Effector memory CD4-positive, alpha-beta T cell (primary cell): ENCODE data around the gene CNGA3.

Experiments used
- DNase-seq, 3 donors: peaks; one replicate each; pipeline ENCODE4 v3.0.0-alpha.2; 2020
- H3K27ac ChIP-seq: 2 replicates; pipeline ENCODE4 v1.7.0; 2013; ENCODE audit warnings: mild to moderate bottlenecking, low read length, moderate library complexity; ENCODE audit not compliant: insufficient read depth, poor library complexity, severe bottlenecking
- H3K27me3 ChIP-seq: replicated peaks from 2 replicates; pipeline ENCODE4 v1.7.0; 2013; ENCODE audit warnings: mild to moderate bottlenecking, low read length; ENCODE audit not compliant: insufficient read depth, control insufficient read depth, poor library complexity, severe bottlenecking
- H3K36me3 ChIP-seq: 2 replicates; pipeline ENCODE4 v1.7.0; 2013; ENCODE audit warnings: mild to moderate bottlenecking, low read length, moderate library complexity; ENCODE audit not compliant: control insufficient read depth, insufficient read depth
- H3K4me1 ChIP-seq: 2 replicates; pipeline ENCODE4 v1.7.0; 2013; ENCODE audit warnings: low read length, mild to moderate bottlenecking; ENCODE audit not compliant: control insufficient read depth, insufficient read depth, poor library complexity, severe bottlenecking
- H3K4me3 ChIP-seq: 2 replicates; pipeline ENCODE4 v1.7.0; 2013; ENCODE audit warnings: low read length, low read depth, mild to moderate bottlenecking; ENCODE audit not compliant: insufficient read depth, poor library complexity, severe bottlenecking
- H3K9me3 ChIP-seq: 2 replicates; pipeline ENCODE4 v1.7.0; 2013; ENCODE audit warnings: mild to moderate bottlenecking, low read length, moderate library complexity; ENCODE audit not compliant: control insufficient read depth

Gene CNGA3

DNA sequence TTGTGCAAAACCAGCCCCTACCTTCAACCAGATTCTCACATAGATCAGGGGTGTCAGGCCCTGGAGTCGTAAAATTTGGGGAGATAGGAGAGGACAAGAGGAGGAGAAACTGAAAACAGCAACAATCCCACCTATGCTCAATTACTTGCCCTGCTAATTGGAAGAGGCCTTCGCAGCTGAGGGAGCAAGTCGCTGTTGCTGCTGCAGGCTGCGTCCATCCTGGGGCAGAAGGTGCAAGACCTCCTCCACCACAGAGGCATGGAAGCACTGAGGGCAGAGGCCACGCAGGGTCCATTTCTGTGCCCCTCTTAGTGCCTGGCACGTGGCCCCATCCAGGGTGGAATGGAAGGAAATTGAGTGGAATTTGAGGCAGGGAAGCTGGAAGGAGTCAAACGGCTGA lies 36.5 kb downstream of the CNGA3 start:
- Histone ChIP-seq H3K27me3 (no peaks in the 10 kb centered on the region), H3K27ac (no peak overlapping the region), H3K36me3 (no peaks in the 10 kb centered on the region), H3K4me3 (no peak overlapping the region), H3K9me3 (no peaks in the 10 kb centered on the region), H3K4me1 (no peaks in the 10 kb centered on the region)
- no peak for DNase-seq

GRCh38 chr2:98383166-98383565 lies 36.9 kb downstream of the CNGA3 start:
- H3K27me3 ChIP-seq: no peaks in the 10 kb centered on the region
- no peaks in the 10 kb centered on the region for H3K36me3 ChIP-seq

DNA sequence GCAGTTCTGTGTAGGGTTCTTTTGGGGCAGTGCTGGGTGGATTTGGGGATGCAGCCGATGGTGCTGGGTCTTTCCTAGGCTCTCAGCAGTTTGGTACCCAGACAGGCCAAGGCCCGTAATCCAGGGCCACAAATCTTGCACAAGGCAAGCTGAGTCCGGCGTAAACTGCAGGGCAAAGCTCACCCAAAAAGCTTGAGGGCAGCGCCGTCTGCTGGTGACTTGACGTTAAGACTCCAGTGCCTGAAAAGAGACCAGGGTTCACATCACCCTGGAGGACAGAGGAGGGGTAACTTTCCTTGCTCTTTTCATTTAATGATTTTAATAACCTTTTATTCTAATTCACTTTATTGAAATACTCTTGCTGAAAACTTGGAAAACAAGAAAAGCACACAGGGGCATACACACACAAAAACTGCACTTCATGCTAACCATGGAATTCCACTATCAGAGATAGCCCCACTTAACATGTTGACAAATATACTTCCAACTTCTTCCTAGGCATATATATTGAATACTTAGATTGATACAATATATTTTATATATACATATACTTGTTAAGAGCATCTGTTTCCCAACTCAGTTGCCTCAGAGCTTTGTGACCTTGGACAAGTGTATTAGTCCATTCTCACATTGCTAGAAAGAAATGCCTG lies 38.9 kb downstream of the CNGA3 start:
- Histone ChIP-seq H3K4me1 (no peaks in the 10 kb centered on the region), H3K9me3 (no peaks in the 10 kb centered on the region), H3K36me3 (no peaks in the 10 kb centered on the region), H3K27me3 (no peaks in the 10 kb centered on the region), H3K4me3 (no peak overlapping the region), H3K27ac (no peak overlapping the region)
- DNase-seq: peak; percentile 29 to 51 (median 34)

More at GRCh38 chr2:98383166-98383565, 36.9 kb downstream of the CNGA3 start:
- Histone ChIP-seq H3K4me1 (no peaks in the 10 kb centered on the region), H3K27ac (no peak overlapping the region), H3K9me3 (no peaks in the 10 kb centered on the region), H3K4me3 (no peak overlapping the region)
- no peak for DNase-seq

GRCh38 chr2:98387478-98387877 lies 41.2 kb downstream of the CNGA3 start:
- no peak overlapping the region for H3K4me3 ChIP-seq
- H3K4me1 ChIP-seq: no peaks in the 10 kb centered on the region
- no peak for DNase-seq
- H3K36me3 ChIP-seq: no peaks in the 10 kb centered on the region
- H3K27ac ChIP-seq: no peak overlapping the region
- H3K9me3 ChIP-seq: no peaks in the 10 kb centered on the region
- no peaks in the 10 kb centered on the region for H3K27me3 ChIP-seq

DNA sequence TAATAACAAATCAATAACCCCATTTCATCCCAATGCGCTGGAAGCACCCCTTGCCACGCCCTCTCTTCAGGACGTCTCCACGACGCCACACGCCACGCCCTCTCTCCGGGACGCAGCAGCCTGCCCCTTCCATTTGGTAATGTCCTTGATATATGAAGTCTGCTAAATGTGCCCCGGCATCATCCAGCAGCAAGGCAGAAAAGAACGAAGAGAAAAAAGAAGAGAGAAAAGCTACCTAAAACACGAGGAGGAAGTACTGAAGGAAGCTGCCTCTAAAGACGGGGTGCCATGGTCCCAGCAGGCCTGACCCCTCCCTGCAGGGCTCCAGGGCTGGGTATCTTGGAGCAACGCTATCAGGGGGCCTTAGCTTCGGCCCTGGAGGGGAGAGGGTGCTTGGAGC lies 41.8 kb downstream of the CNGA3 start:
- Histone ChIP-seq H3K9me3 (no peaks in the 10 kb centered on the region), H3K4me1 (no peaks in the 10 kb centered on the region), H3K36me3 (no peaks in the 10 kb centered on the region), H3K4me3 (no peak overlapping the region), H3K27me3 (no peaks in the 10 kb centered on the region), H3K27ac (no peak overlapping the region)
- no peak for DNase-seq

DNA sequence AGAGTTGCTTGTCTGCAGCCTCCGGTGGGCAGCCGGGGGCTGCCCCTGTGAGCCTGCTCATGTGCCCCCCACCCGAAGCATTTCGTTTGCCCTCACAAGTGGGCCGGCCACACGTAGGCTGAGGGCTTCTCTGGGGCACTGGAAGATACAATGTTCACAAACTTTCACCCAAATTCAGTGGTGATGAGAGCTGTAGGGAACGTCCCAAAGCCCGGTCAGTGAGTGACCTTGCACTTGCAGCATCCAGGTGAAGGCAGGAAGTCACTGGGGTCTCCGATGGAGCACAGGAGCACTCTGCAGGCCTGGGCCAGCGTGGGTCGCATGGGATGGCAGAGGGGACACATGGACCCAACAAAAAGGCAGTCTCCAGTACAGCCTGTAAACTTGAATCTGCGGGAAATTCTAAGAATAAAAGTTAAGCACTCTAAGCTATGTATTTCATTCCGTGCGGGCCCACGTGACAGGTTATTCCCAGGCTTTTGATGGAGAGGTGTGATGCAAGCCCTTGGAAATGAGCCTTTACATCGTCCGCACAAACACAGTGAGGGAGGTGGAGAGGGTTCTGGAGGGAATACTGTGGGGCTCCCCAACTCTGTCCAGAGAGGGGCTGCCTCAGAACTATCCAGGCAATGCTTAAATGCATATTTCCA lies 42.5 kb downstream of the CNGA3 start:
- Histone ChIP-seq H3K36me3 (no peaks in the 10 kb centered on the region), H3K4me1 (no peaks in the 10 kb centered on the region), H3K27ac (no peak overlapping the region), H3K27me3 (no peaks in the 10 kb centered on the region), H3K4me3 (no peak overlapping the region), H3K9me3 (no peaks in the 10 kb centered on the region)
- DNase-seq: no peak

DNA sequence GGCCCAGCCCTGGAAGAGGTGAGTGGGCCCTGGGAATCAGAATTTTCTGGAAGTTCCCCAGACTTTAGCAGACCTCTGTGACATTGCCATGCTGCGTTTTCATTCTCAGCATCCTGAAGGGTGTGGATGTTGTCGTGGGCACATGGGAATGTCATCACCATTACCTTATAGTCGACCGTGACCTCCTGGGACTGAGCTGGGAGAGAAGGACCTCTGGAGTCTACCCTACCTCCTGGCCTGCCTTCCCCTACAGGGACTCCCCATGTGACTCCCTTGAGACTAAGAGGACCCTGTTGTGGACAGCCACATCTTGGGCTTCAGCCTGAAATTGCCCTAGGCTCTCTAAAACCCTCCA lies 43.0 kb downstream of the CNGA3 start:
- Histone ChIP-seq H3K9me3 (no peaks in the 10 kb centered on the region), H3K36me3 (no peaks in the 10 kb centered on the region), H3K4me3 (no peak overlapping the region), H3K4me1 (no peaks in the 10 kb centered on the region), H3K27me3 (no peaks in the 10 kb centered on the region), H3K27ac (no peak overlapping the region)
- DNase-seq: no peak

GRCh38 chr2:98390571-98391476 lies 44.6 kb downstream of the CNGA3 start:
- no peaks in the 10 kb centered on the region for H3K36me3 ChIP-seq
- no peaks in the 10 kb centered on the region for H3K9me3 ChIP-seq
- H3K4me1 ChIP-seq: no peaks in the 10 kb centered on the region
- no peak overlapping the region for H3K4me3 ChIP-seq
- H3K27me3 ChIP-seq: no peaks in the 10 kb centered on the region
- no peak for DNase-seq
- no peak overlapping the region for H3K27ac ChIP-seq

GRCh38 chr2:98391581-98392270 lies 45.5 kb downstream of the CNGA3 start:
- no peaks in the 10 kb centered on the region for H3K27me3 ChIP-seq
- no peak overlapping the region for H3K4me3 ChIP-seq
- H3K4me1 ChIP-seq: no peaks in the 10 kb centered on the region
- no peaks in the 10 kb centered on the region for H3K36me3 ChIP-seq
- DNase-seq: no peak
- no peak overlapping the region for H3K27ac ChIP-seq
- no peaks in the 10 kb centered on the region for H3K9me3 ChIP-seq
